Measurements from ENCODE around the gene LPAR3.

Gene LPAR3, protein sequence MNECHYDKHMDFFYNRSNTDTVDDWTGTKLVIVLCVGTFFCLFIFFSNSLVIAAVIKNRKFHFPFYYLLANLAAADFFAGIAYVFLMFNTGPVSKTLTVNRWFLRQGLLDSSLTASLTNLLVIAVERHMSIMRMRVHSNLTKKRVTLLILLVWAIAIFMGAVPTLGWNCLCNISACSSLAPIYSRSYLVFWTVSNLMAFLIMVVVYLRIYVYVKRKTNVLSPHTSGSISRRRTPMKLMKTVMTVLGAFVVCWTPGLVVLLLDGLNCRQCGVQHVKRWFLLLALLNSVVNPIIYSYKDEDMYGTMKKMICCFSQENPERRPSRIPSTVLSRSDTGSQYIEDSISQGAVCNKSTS
- total RNA-seq = 1.9 to 6.0 (median 3.1) reads per million in 3 donors

DNA sequence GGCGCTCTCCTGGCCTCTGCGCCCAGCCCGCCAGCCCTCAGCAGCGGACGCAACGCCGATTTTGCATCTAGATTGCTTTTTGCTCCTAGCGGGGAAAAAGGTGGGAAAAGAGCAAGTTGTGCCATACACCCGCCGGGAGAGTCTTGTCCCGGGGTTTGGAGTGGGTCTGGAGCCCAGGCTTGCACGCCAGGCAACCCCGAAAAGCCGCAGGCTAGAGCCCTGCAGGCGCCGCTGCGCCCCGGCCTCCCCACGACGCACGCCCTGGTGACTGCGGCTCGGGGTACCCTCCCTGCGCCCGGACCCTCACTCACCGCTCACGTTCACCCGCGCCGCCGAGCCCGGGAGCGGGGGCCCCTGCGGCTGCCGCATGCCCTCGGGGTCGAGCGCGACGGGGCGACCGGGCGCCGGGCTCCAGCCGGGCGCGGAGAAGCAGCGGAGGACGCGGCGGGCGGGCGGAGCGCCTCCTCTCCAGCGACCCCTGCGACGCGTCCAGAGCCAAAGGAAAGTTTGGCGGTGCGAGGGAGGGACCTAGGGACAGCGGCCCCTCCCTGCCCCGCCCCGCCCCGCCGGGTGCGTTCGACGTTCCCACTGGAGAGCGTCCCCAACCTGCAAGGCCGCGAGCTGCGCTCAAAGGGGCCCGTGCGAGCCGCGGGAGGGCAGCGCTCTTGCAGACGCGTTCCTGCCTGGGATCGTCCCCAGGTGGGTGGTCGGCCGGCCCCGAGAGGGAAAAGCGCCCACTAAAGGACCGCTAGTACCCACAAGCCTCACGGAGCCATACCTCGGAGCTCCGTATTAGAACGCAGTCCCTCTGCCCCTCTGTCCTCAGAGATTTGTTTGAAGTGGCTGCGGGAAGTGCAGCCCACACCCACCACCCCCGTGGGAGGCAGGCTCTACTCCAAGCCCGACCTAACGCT lies at the start of gene LPAR3:
TSS of gene LPAR3 (minus strand) at position 502 of the 914 bp plus-strand sequence. CDS start 27,086 bp downstream, outside the sequence.
- peak in 1 of 3 donors; percentile 21 for DNase-seq
- Histone ChIP-seq H3K27ac (ENCODE audit: insufficient read depth, low read length, poor library complexity, severe bottlenecking) (no peak within 1 kb of the TSS), H3K27me3 (replicated peaks; ENCODE audit: control insufficient read depth, insufficient read depth, low read length, poor library complexity, severe bottlenecking) (peaks cover 3% of the 10 kb centered on the region), H3K9me3 (ENCODE audit: control insufficient read depth, low read length) (no peaks in the 10 kb centered on the region), H3K4me1 (ENCODE audit: control insufficient read depth, insufficient read depth, low read length, poor library complexity, severe bottlenecking) (peaks cover 9% of the 10 kb centered on the region), H3K36me3 (ENCODE audit: control insufficient read depth, insufficient read depth, low read length) (no peaks in the 10 kb centered on the region), H3K4me3 (ENCODE audit: insufficient read depth, low read depth, low read length, poor library complexity, severe bottlenecking) (peak within 1 kb of the TSS; percentile 18)

DNA sequence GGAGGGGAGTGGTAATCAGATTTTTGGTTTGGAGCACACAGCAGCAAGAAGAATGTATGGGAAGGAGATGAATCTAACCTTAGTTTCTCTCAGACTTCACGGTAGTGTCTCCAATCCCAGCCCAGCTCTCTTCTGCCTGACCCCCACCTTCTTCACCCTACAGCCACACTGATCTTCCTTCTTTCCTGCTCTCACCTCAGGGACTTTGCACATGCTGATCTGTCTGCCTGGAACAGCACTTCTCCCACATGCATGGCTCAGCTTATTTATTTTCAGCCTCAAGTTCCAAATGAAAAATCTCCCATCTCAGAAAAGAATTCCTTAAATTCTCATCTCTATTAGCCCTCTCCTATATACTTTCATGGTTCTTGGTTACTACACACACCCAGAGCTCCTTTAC lies 48.8 kb upstream of the LPAR3 start:
- Histone ChIP-seq H3K36me3 (ENCODE audit: control insufficient read depth, insufficient read depth, low read length) (no peaks in the 10 kb centered on the region), H3K9me3 (ENCODE audit: control insufficient read depth, low read length) (no peaks in the 10 kb centered on the region), H3K4me1 (ENCODE audit: control insufficient read depth, insufficient read depth, low read length, poor library complexity, severe bottlenecking) (no peaks in the 10 kb centered on the region), H3K27me3 (replicated peaks; ENCODE audit: control insufficient read depth, insufficient read depth, low read length, poor library complexity, severe bottlenecking) (no peaks in the 10 kb centered on the region), H3K27ac (ENCODE audit: insufficient read depth, low read length, poor library complexity, severe bottlenecking) (no peak overlapping the region), H3K4me3 (ENCODE audit: insufficient read depth, low read depth, low read length, poor library complexity, severe bottlenecking) (no peak overlapping the region)
- no peak for DNase-seq

DNA sequence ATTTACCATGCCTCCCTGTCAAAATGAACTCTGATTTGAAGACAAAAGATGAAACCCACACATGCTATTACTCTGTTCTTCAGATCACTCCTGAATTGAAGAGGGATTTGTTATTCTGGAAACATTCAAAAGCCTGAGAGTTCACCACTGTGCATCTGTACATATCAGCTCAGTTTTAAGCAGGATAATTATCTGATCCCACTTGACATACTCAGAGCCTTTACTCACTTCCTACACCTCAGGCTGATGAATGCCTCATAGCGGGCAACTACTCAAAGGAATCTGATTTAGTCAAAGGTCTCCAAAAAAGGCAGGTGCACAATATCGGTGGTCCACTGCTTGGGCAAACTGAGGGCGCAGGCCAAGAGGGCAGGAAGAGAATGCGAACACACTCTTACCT lies 47.5 kb upstream of the LPAR3 start:
- H3K4me1 ChIP-seq (ENCODE audit: control insufficient read depth, insufficient read depth, low read length, poor library complexity, severe bottlenecking) = no peaks in the 10 kb centered on the region
- no peaks in the 10 kb centered on the region for H3K9me3 ChIP-seq (ENCODE audit: control insufficient read depth, low read length)
- no peak overlapping the region for H3K27ac ChIP-seq (ENCODE audit: insufficient read depth, low read length, poor library complexity, severe bottlenecking)
- H3K27me3 ChIP-seq (replicated peaks; ENCODE audit: control insufficient read depth, insufficient read depth, low read length, poor library complexity, severe bottlenecking) = no peaks in the 10 kb centered on the region
- H3K4me3 ChIP-seq (ENCODE audit: insufficient read depth, low read depth, low read length, poor library complexity, severe bottlenecking) = no peak overlapping the region
- DNase-seq = no peak
- no peaks in the 10 kb centered on the region for H3K36me3 ChIP-seq (ENCODE audit: control insufficient read depth, insufficient read depth, low read length)

DNA sequence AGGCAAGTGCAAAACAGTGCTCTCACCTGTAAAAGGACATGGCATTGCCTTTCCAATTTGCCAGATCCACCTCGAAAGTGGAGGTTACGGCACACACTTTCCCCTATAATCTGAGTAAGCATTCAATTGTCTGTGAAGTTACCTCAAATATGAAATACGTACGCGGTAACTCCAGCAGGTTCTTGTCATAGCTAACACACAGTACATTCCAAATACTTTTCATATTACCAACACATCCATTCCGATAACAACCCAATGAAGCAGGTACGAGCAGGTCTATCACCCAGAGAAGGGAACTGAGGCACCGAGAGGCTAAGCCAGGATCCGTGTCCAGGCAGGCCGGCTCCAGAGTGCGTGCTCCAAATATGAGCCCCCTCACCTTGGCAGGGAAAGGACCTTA lies 46.8 kb upstream of the LPAR3 start:
- no peaks in the 10 kb centered on the region for H3K9me3 ChIP-seq (ENCODE audit: control insufficient read depth, low read length)
- no peak overlapping the region for H3K4me3 ChIP-seq (ENCODE audit: insufficient read depth, low read depth, low read length, poor library complexity, severe bottlenecking)
- no peaks in the 10 kb centered on the region for H3K36me3 ChIP-seq (ENCODE audit: control insufficient read depth, insufficient read depth, low read length)
- no peak overlapping the region for H3K27ac ChIP-seq (ENCODE audit: insufficient read depth, low read length, poor library complexity, severe bottlenecking)
- DNase-seq = no peak
- no peaks in the 10 kb centered on the region for H3K27me3 ChIP-seq (replicated peaks; ENCODE audit: control insufficient read depth, insufficient read depth, low read length, poor library complexity, severe bottlenecking)
- no peaks in the 10 kb centered on the region for H3K4me1 ChIP-seq (ENCODE audit: control insufficient read depth, insufficient read depth, low read length, poor library complexity, severe bottlenecking)

DNA sequence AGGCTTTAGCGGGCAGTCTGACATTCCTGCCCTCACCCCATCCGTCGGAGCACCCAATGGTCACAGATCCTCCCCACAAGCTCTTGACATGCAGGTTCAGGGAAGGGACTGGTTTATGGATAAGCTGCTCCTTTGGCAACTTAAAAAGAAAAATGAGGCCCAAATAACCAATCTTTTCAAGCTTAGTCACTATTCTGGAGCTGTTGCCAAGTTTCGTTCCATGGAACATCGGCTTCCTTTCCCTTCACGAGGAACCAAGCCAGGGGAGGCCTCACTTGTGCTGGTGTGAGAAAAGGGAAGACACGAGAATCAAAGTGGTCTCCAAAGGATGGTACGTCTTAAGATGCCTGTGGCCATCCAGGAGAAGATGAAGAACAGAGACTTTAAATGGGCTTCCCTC lies 46.1 kb upstream of the LPAR3 start:
- Histone ChIP-seq H3K27me3 (replicated peaks; ENCODE audit: control insufficient read depth, insufficient read depth, low read length, poor library complexity, severe bottlenecking) (no peaks in the 10 kb centered on the region), H3K9me3 (ENCODE audit: control insufficient read depth, low read length) (no peaks in the 10 kb centered on the region), H3K36me3 (ENCODE audit: control insufficient read depth, insufficient read depth, low read length) (no peaks in the 10 kb centered on the region), H3K4me3 (ENCODE audit: insufficient read depth, low read depth, low read length, poor library complexity, severe bottlenecking) (no peak overlapping the region), H3K27ac (ENCODE audit: insufficient read depth, low read length, poor library complexity, severe bottlenecking) (no peak overlapping the region), H3K4me1 (ENCODE audit: control insufficient read depth, insufficient read depth, low read length, poor library complexity, severe bottlenecking) (no peaks in the 10 kb centered on the region)
- DNase-seq = no peak

DNA sequence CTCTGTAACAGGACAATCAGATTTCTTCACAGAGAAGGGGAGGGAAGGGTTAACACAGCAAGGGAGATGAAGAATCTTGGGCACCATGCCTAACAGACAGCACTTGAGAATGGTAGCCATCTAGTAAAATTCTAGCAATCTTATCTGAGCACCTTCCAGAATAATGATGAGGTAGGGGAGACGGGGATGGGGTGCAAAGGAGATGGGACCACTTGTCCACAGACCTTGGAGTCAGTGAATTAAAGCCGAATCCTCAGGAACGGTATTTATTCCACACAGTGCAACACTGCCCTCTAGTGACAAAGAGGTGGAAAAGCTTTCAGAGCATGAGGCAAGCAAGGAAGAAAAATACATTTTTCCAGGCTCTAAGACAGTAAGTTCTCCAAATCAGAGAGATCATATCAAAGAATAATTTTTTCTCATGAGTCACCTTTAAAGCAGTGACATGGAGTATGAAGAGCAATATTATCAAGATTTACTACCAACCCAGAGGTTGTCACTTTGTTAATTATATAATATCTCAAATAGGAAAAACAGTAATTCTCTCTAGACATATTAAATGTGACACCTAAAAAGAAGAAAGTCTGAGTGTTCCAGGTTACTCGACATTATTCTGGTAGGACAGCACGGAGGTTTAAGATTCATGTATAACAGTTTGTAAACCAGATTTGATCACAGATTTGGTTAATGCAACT lies 43.3 kb upstream of the LPAR3 start:
- DNase-seq = peak in 2 of 3 donors; percentile 4 to 27
- Histone ChIP-seq H3K4me1 (ENCODE audit: control insufficient read depth, insufficient read depth, low read length, poor library complexity, severe bottlenecking) (no peaks in the 10 kb centered on the region), H3K27me3 (replicated peaks; ENCODE audit: control insufficient read depth, insufficient read depth, low read length, poor library complexity, severe bottlenecking) (no peaks in the 10 kb centered on the region), H3K4me3 (ENCODE audit: insufficient read depth, low read depth, low read length, poor library complexity, severe bottlenecking) (no peak overlapping the region), H3K9me3 (ENCODE audit: control insufficient read depth, low read length) (no peaks in the 10 kb centered on the region), H3K36me3 (ENCODE audit: control insufficient read depth, insufficient read depth, low read length) (no peaks in the 10 kb centered on the region), H3K27ac (ENCODE audit: insufficient read depth, low read length, poor library complexity, severe bottlenecking) (no peak overlapping the region)

DNA sequence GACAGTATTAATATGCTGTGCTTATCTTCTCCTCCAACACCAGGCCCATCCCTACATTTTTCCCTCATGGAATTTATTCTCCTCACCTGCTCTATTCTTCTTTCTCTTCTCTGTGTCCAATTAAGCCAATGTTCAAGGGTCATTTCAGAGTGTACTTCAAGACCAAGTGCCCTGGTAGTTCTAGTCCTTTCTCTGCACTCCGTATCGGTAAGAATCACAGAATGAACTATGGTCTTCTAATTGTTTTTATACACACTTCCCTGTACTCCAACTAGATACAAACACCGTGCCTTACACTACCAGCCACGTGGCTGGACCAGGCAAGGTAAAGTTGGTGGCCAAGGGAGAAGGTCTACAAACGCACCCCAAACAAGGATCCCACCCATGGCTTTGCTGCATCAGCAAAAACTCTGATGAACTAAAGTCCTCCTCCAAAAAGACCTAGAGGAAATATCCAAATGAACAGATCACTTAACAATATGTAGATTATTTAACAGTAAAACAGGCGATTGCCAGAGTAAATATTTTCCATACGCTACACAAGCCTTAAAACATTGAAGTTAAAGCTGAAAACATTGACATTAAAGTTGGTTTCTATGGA lies 40.1 kb upstream of the LPAR3 start:
- no peak overlapping the region for H3K4me3 ChIP-seq (ENCODE audit: insufficient read depth, low read depth, low read length, poor library complexity, severe bottlenecking)
- H3K9me3 ChIP-seq (ENCODE audit: control insufficient read depth, low read length) = no peaks in the 10 kb centered on the region
- DNase-seq = no peak
- peaks cover 3% of the 10 kb centered on the region for H3K4me1 ChIP-seq (ENCODE audit: control insufficient read depth, insufficient read depth, low read length, poor library complexity, severe bottlenecking)
- no peaks in the 10 kb centered on the region for H3K27me3 ChIP-seq (replicated peaks; ENCODE audit: control insufficient read depth, insufficient read depth, low read length, poor library complexity, severe bottlenecking)
- H3K36me3 ChIP-seq (ENCODE audit: control insufficient read depth, insufficient read depth, low read length) = no peaks in the 10 kb centered on the region
- H3K27ac ChIP-seq (ENCODE audit: insufficient read depth, low read length, poor library complexity, severe bottlenecking) = no peak overlapping the region

DNA sequence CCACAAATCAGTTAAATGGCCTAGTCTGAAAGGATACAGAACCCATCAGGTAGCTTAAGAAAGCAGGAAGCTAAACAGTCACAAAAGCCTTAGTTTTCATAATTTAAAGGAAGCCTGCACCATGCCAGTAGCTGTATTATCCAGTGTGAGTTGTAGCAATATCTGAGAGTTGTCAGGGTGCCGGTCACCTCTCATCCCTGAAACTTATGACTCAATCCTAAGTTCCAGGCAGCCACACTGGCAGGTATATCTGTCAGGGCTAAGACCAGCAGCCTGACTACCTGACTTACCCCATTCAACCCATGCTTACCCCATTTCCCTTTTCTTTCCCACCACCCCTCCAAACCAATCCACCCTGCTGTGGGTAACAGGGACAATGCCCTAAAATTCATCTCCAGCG lies 37.8 kb upstream of the LPAR3 start:
- no peak overlapping the region for H3K4me3 ChIP-seq (ENCODE audit: insufficient read depth, low read depth, low read length, poor library complexity, severe bottlenecking)
- no peak overlapping the region for H3K27ac ChIP-seq (ENCODE audit: insufficient read depth, low read length, poor library complexity, severe bottlenecking)
- no peaks in the 10 kb centered on the region for H3K36me3 ChIP-seq (ENCODE audit: control insufficient read depth, insufficient read depth, low read length)
- no peak for DNase-seq
- H3K27me3 ChIP-seq (replicated peaks; ENCODE audit: control insufficient read depth, insufficient read depth, low read length, poor library complexity, severe bottlenecking) = no peaks in the 10 kb centered on the region
- H3K9me3 ChIP-seq (ENCODE audit: control insufficient read depth, low read length) = no peaks in the 10 kb centered on the region
- peaks cover 3% of the 10 kb centered on the region for H3K4me1 ChIP-seq (ENCODE audit: control insufficient read depth, insufficient read depth, low read length, poor library complexity, severe bottlenecking)

DNA sequence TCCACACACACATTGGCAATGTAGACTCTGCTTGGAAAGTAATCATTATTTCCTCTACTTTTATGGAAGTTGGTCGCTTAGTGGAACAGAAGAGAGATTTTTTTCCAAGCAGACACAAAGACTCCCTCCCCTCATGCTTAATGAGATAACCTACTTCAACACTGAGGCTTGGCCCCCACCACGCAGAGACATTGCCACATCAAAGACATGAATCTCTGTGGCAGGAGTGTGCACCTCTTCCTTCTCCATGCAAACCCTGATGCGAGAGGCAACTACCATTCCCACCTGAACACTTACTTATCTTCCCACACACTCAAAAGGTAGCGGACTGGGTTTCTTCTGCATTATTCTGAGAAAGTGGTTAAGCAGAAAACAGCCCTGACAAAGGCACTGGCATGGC lies 37.3 kb upstream of the LPAR3 start:
- no peak overlapping the region for H3K27ac ChIP-seq (ENCODE audit: insufficient read depth, low read length, poor library complexity, severe bottlenecking)
- no peak for DNase-seq

More for the DNA sequence above, 37.3 kb upstream of the LPAR3 start:
- no peaks in the 10 kb centered on the region for H3K9me3 ChIP-seq (ENCODE audit: control insufficient read depth, low read length)
- H3K4me3 ChIP-seq (ENCODE audit: insufficient read depth, low read depth, low read length, poor library complexity, severe bottlenecking) = no peak overlapping the region
- no peaks in the 10 kb centered on the region for H3K27me3 ChIP-seq (replicated peaks; ENCODE audit: control insufficient read depth, insufficient read depth, low read length, poor library complexity, severe bottlenecking)
- H3K36me3 ChIP-seq (ENCODE audit: control insufficient read depth, insufficient read depth, low read length) = no peaks in the 10 kb centered on the region
- H3K4me1 ChIP-seq (ENCODE audit: control insufficient read depth, insufficient read depth, low read length, poor library complexity, severe bottlenecking) = peaks cover 3% of the 10 kb centered on the region
